ENCODE results near the gene OPCML.

GRCh38 chr11:132973686-132974085, 558.6 kb downstream of the OPCML start:
- no peak for TF ChIP-seq MAX (IDR thresholded peaks at IDR 0.05)
- TF ChIP-seq ZNF629 (CRISPR knock-in tag; conservative IDR thresholded peaks at IDR 0.05) = no peak
- no peak for TF ChIP-seq REST (IDR thresholded peaks at IDR 0.05; ENCODE audit: borderline replicate concordance in 1 of 2, low read depth in 1 of 2, low read length in 2 of 2)
- TF ChIP-seq KDM5A (IDR thresholded peaks at IDR 0.05; ENCODE audit: borderline replicate concordance, low read length) = no peak
- no peak for TF ChIP-seq ZBTB44 (CRISPR knock-in tag; IDR thresholded peaks at IDR 0.05)
- TF ChIP-seq REXO4 (CRISPR knock-in tag; IDR thresholded peaks at IDR 0.05; ENCODE audit: borderline replicate concordance) = no peak
- TF ChIP-seq SP1 (IDR thresholded peaks at IDR 0.05) = no peak
- no peak for TF ChIP-seq SP1 (CRISPR knock-in tag; IDR thresholded peaks at IDR 0.05)
- no peak for TF ChIP-seq MXD4 (CRISPR knock-in tag; IDR thresholded peaks at IDR 0.05)
- no peak for TF ChIP-seq ZBTB20 (CRISPR knock-in tag; IDR thresholded peaks at IDR 0.05; ENCODE audit: borderline replicate concordance, low read depth)
- TF ChIP-seq POLR2AphosphoS5 (IDR thresholded peaks at IDR 0.05; ENCODE audit: low read depth, low read length) = no peak

Data from HepG2 (cell line).